HG03103 (cell line): Measurements from ENCODE around the gene HABP4.

ENCODE experiments used
- ATAC-seq: cut with Tn5 transposase; IDR thresholded peaks from one replicate; pipeline ENCODE4 v1.9.1; 2021; ENCODE audit warnings: low read depth; ENCODE audit not compliant: unreplicated experiment

The HABP4 gene

DNA sequence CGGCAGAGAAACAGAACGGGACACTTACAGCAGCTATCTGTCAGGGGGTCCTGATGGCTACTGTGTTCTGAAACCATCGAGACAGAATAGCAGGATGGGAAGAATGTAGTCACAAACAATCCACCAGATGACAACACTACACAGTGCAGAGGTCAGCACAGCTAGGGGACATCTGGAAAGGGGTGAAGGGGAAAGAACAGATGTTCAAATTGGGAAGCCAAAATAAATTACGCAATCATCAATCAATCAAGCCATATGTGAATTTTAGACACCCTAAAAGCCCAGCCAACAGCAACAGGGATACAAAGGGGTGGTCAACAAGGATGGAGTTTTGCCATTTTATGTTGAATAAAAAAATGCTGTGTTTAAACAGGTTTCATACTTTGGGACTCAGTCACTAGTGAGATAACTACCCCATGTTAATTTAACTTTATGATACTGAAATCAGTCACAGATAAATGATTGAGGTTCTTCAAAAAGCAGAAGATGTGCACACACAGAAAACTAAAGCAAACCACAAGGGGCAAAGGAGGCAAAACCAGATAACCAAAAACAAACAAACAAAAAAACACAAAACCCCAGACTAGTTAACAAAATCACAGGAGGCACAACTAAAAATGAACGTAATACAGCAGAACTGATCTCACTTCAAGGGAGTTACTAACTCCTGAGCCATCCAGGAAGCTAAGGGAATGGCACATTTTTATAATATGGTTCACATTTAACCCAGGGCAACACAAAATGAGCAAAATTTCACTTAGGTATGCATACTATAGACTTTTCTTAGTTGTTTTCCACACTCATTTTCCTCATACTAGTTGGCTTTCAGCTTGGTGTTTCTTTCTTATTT is 65.9 kb downstream of the HABP4 start:
- no peak for ATAC-seq

GRCh38 chr9:96519095-96519494 is 69.1 kb downstream of the HABP4 start:
- ATAC-seq = no peak

- ATAC-seq = no peak
These were observed 69.8 kb downstream of the HABP4 start for GRCh38 chr9:96519787-96520186.

DNA sequence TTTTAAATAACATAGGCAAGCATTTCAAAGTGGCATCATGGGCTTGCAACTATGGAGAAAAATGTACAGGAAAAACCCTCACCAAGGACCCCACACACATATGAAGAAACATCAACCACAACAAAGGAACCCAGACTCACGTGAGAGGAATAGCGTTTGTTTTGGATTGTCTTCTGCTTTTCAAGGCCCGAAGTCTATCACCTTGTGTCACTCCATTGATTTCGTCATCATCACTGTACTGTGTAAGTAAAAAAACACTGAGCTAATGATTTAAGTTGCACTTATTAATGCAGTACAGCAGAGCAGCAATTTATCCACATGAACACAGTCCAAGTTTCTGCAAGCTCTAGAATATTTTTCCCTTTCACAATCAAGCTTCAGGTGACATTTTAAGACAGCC is 72.4 kb downstream of the HABP4 start:
- ATAC-seq = no peak

DNA sequence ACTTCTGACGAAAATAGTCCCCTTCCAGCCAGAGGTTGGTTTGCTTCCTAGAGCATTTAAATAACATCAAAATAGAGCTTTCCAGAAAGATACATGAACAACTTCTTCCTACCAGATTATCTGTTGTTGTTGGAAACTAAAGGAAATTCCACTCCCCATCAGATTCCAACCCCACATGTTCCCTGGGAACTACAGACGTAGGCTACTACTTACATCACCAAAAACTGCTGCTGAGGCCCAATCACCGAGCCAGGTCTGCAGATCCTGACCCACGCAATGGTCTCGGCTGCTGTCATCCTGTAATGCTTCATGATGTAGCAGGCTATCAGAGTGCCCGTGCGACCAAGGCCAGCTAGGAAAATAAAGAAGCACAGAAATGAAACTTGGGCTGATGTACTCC is 73.4 kb downstream of the HABP4 start:
- no peak for ATAC-seq

GRCh38 chr9:96524045-96524444 is 74.1 kb downstream of the HABP4 start:
- ATAC-seq = no peak

DNA sequence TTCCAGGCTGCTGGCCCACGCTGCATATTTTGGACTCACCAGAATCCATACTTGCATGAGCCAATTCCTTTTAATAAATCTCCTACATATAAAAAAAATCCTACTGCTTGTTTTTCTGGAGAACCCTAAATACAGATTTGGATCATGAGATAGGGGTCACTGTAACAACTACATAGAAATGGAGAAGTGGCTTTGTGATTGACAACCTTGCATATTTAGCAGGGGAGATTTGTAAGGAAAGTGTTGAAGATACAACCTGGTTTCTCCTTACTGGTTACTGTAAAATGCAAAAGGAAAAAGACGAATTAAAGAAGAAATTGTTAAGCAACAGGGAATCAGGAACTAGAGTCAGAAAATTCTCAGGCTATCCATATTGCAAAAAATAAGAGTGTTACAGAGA is 74.8 kb downstream of the HABP4 start:
- no peak for ATAC-seq

DNA sequence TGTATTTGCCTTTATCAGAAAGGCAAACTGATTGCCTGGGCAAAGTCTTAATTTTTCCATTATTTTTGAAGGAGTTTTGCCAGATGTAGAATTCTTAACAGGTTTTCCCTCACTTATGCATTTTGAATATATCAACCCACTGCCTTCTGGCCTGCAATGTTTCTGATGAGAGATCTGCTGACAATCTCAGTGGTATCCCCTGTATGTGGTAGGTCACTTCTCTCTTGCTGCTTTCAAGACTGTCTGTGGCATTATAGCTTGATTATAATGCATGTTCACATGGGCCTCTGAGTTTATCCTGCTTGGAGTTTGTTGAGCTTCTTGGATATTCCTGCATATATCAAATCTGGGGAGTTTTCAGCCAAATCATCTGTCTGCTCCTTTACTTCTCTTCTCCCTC is 82.2 kb downstream of the HABP4 start:
- no peak for ATAC-seq

- no peak for ATAC-seq
These were observed 90.1 kb downstream of the HABP4 start for GRCh38 chr9:96540106-96540505.
